ENCODE measurements around the gene TMPRSS9. TPM values are rescaled to one million over a fixed set of nuclear protein-coding genes. Genes with fewer than 3 reads are reported as not detected.
A peak's percentile ranks its signal among the peaks of the same experiment; 100 is the strongest.

TMPRSS9 gene
- total and polyA plus RNA-seq, 2 of the 13 experiments (the other 11 are each of a cell fraction or from before 2014, with no cell fraction given) = 2.5 to 5.2 TPM

- TF ChIP-seq GRHL1 (CRISPR knock-in tag; conservative IDR thresholded peaks at IDR 0.05) (no peak), THAP8 (CRISPR knock-in tag; IDR thresholded peaks at IDR 0.05; ENCODE audit: borderline replicate concordance) (no peak), DNMT1 (CRISPR knock-in tag; IDR thresholded peaks at IDR 0.05) (no peak), SOX13 (IDR thresholded peaks at IDR 0.05) (no peak), SOX13 (CRISPR knock-in tag; conservative IDR thresholded peaks at IDR 0.05 in 1 of 2, IDR thresholded peaks at IDR 0.05 in 1 of 2) (peak in 1 of 2 experiments; percentile 63; a peak in 1 of 4 replicates), BCLAF1 (IDR thresholded peaks at IDR 0.05) (no peak), HNF4G (IDR thresholded peaks at IDR 0.05; ENCODE audit: borderline replicate concordance, low read depth, low read length) (0 out of 2 replicates have a peak, but pooled peaks have one; percentile 20), HNF4G (CRISPR knock-in tag; IDR thresholded peaks at IDR 0.05; ENCODE audit: borderline replicate concordance, low read depth) (no peak), TFE3 (CRISPR knock-in tag; IDR thresholded peaks at IDR 0.05) (no peak), TFDP2 (CRISPR knock-in tag; IDR thresholded peaks at IDR 0.05) (no peak), ZHX2 (IDR thresholded peaks at IDR 0.05; ENCODE audit: low read depth) (no peak), ZHX2 (CRISPR knock-in tag; IDR thresholded peaks at IDR 0.05; ENCODE audit: borderline replicate concordance) (no peak), XRCC5 (optimal IDR thresholded peaks at IDR 0.05; ENCODE audit: low read length) (no peak), RNF2 (conservative IDR thresholded peaks at IDR 0.05; ENCODE audit: low read depth) (no peak), KDM5B (CRISPR knock-in tag; IDR thresholded peaks at IDR 0.05; ENCODE audit: borderline replicate concordance) (no peak), ZNF550 (CRISPR knock-in tag; IDR thresholded peaks at IDR 0.05; ENCODE audit: borderline replicate concordance) (no peak)
Observed at GRCh38 chr19:2458054-2458453, 98.0 kb downstream of the TMPRSS9 start (continued).
